ENCODE measurements around the gene OR52N1.

OR52N1 gene

GRCh38 chr11:5791165-5791564 lies at the start of gene OR52N1:
TSS of gene OR52N1 (minus strand) at chr11:5791265. CDS start at chr11:5788816, 2,449 bp downstream.
- DNase-seq, result no peak

DNA sequence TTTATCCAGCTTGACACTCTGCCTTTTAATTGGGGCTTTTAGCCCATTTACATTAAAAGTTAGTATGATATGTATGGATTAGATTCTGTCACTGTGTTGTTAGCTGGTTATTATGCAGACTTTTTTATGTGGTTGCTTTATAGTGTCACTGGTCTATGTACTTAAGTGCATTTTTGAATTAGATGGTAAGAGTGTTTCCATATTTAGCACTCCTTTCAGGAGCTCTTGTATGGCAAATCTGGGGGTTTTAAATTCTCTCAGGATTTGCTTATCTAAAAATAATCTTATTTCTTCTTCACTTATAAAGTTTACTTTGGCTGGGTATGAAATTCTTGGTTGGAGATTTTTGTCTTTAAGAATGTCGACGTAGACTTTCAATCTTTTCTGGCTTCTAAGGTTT lies 46.6 kb upstream of the OR52N1 start:
- no peak for DNase-seq

DNA sequence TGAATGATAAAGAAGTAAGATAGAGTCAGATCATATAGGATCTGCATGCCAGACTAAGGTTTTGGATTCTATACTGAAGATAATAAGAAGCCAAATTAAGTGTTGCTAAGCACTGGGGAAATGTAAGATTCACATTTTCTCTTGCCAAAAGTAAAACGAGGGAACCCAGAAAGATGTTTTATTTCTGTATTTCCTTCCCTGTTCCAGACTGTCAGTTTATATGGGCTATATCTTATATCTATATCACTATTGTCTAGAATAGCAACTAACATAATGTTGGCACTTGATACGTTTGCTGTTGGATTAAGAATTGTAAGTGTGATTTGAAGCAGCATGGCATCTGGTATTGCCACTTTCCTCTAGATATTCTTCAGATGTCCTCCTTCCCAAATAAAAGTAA lies 42.4 kb upstream of the OR52N1 start:
- DNase-seq, result no peak

DNA sequence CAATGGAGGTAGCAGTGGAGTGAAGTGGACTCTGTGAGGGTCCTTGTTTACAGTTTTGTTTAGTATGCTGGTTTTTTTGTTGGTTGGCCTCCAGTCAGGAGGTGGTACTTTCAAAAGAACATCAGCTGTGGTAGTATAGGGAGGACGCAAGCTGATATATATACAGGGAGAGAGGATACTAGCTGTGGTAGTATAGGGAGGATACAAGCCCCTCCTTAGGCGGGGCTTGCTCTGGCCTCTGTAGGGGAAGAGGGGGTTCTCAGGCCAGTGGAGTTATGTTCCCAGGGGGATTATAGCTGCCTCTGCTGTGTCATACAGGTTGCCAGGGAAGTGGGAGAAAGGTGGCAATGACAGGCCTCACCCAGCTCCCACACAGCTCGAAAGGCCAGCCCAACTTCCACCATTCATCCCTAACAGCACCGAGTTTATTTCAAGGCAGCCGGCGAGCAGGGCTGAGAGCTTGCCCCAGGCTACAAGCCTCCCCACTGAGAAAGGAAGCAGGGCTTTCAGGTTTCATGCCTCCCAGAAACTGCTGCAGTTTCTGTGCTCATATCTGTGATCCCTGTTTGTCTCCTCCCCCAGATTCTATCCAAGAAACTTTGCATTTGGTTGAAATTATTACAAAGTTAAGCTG lies 40.2 kb upstream of the OR52N1 start:
- peak; percentile 88 for DNase-seq

GRCh38 chr11:5818245-5818886 lies 27.3 kb upstream of the OR52N1 start:
- DNase-seq, result no peak

DNA sequence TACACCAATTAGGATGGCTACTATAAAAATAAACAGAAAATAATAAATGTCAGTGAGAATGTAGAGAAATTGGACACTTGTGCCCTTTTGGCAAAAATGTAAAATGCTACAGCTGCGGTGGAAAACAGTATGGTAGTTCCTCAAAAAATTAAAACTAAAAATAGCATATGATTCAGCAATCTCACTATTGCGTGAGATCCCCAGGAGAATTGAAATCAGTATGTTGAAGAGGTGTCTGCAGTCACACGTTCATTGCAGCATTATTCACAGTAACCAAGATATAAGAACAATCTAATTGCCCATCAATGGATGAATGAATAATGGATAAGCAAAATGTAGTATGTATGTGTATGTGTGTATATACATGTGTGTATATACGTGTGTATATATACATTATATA lies 24.5 kb upstream of the OR52N1 start:
- no peak for DNase-seq

DNA sequence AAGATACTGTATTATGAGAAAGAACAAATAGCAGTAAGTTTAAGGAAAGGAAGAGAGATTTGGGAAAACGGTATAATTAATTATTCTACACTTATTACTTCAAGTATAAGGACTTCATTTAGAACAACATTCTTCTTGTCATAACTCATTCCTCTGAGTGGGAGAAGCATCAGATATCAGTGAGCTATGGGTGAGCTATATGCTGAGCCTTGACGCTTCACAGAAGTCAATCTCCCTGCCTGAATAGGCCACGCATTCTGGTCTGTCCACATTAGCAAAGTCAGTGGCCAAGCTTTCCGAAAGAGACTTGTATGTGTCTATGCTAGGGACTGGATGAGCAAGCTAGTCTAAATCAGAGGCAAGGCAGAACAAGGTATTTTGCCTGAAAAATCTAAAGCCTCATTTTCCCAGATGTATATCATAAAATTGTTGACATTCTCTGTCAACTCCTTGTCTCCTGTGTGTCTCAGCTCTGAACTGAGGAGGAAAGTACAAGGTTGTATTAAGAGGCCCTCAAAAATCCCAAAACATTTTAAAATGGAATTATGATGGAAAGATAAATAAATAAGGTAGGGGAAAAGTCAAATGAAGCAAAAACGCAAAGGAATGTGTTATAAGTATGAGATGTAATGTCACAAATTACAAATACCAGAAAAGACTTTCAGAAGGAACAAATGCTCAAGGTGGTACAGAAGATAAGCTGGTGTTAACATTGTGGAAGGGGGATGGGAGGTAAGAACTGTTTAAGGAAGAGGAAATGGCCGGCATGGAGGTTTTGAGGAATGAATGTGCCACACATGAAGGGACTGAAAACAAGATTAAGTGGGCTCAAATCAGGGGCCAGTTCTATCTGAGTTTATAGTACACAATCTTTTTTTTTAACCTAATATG lies 19.1 kb upstream of the OR52N1 start:
- DNase-seq, result no peak

DNA sequence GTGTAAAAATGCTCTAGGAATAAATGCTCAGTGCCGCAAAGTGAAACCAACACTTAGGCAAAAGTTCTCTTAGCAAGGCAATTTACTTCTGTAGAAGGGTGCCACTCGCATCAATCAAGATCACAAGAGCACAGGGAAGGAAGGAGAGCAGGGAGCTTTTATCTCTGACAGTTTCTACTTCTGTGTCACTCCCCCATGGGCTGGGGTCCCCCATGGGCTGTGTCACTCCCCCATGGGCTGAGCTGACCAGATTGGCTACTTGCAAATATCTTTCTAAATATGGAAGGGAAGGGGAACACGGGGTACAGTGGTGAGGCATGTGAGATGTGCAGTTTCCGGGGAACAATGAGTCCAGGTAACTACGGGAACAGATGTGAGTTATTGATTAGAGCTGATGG lies 18.1 kb upstream of the OR52N1 start:
- no peak for DNase-seq

- DNase-seq, result peak; percentile 82
These were observed 17.5 kb upstream of the OR52N1 start, which contains the start of gene OR52N2 for GRCh38 chr11:5808500-5809121. TSS of gene OR52N2 (plus strand) at chr11:5808924. CDS start at chr11:5820336, 11,412 bp downstream.

- peak; percentile 69 for DNase-seq
These were observed 16.5 kb upstream of the OR52N1 start for GRCh38 chr11:5807580-5807979.

DNA sequence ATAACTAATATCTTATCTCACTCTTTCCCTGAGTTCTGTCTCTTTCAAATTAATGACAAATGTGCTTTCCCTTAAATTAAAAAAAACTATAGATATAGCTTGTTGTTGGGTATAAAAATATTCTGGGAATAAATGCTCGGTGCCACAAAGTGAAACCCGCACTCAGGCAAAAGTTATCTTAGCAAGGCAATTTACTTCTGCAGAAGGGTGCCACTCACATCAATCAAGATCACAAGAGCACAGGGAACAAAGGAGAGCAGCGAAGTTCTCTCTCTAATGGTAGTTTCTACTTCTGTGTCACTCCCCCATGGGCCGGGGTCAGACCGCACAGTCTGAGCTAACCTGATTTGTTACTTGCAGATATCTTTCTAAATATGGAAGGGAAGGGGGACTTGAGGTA lies 12.9 kb upstream of the OR52N1 start:
- DNase-seq, result no peak

DNA sequence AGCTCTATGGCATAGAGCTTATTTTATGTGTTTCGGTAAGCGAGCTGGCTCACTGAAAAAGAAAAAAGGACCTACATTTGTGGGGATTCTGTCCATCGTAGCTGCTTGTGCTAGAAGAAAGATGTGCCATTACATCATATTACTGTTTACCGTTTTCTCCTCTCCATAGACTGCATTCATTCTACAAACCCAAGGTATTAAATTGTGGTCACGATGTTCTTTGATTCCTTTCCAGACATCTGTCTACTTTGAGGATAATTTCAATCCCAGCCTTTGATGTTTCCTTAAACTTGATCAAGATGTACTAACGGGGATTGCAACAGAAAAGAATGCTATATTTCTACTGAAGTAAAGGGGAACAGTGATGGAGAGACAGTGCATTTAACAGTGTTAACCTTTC lies 5.5 kb upstream of the OR52N1 start:
- no peak for DNase-seq

DNA sequence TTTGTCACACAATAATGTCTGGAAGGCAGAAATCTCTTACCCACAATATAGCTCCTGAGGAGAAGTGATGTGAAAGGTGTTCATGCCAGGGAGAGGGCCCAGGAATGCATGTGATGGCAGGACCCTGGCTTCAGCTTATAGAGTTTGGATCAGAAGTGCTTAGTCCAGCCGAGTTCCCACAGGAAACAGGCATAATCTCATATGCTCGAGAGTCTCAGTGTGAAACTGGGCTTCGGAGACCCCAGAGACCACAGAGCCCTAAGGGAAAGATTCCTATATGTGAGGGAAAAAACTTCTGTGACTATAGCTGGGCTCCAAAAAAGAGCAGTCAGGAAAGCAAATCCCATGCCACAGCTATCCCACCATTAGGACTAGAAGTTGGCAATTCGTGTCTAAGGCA lies 7.8 kb downstream of the OR52N1 start, which contains the start of gene OR52N5:
OR52N5 (minus strand) TSS at position 101 of the 400 bp plus-strand sequence. CDS start 4,721 bp downstream, outside the sequence.
- DNase-seq, result no peak

DNA sequence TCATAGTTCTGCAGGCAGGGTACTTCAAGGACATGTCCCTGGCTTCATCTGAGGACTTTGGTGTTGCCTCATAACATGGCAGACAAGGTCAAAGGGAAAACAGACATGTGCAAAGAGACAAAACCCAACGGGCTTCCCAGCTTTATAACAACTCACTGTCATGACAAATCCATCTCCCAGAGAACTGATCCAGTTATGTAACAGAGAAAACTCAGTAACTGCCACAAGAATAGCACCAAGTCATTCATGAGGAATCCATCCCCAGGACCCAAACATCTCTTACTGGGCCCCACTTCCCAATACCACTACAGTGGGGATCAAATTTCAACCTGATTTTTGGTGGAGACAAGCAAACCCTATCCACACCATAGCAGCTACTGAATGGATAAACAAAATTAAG lies 24.0 kb downstream of the OR52N1 start:
- DNase-seq, result no peak

- no peak for DNase-seq
These were observed 37.1 kb downstream of the OR52N1 start, which contains the start of gene OR52N4 for GRCh38 chr11:5753943-5754342. TSS of gene OR52N4 (plus strand) at chr11:5754243. CDS start at chr11:5754741, 498 bp downstream.

DNA sequence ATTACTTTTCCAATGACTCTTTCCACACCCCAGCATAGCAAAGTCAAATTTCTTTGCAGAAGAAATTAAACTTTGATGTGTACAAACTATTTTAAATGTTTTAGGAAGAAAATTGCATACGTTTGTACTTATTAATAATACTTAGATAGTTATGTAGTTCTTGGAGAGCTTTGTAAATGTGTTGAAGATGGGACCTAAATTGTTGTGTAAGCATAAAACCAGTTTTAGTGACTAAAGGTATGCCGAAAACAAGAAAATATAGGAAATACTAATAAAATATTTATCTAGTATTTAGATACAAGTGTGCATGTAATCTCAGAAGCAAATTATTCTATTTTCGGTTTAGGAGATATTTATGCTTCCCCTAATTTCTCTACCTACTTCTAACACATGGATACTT lies 41.2 kb downstream of the OR52N1 start:
- no peak for DNase-seq

- no peak for DNase-seq
These were observed 44.5 kb downstream of the OR52N1 start for GRCh38 chr11:5746614-5747013.

GRCh38 chr11:5738431-5738830 lies 52.6 kb downstream of the OR52N1 start:
- no peak for DNase-seq

GRCh38 chr11:5737670-5738392 lies 53.2 kb downstream of the OR52N1 start:
- DNase-seq, result no peak

DNA sequence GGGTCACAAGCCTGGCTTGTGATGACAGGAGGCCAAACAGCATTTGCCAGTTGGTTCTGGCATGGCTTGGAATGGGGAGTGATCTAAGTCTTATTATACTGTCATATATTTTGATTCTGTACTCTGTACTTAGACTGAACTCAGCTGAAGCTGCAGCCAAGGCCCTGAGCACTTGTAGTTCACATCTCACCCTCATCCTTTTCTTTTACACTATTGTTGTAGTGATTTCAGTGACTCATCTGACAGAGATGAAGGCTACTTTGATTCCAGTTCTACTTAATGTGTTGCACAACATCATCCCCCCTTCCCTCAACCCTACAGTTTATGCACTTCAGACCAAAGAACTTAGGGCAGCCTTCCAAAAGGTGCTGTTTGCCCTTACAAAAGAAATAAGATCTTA lies 54.0 kb downstream of the OR52N1 start:
- no peak for DNase-seq
